Measurements from ENCODE around the gene RPRD1A. TPM values are rescaled to one million over a fixed set of nuclear protein-coding genes. Genes with fewer than 3 reads are reported as not detected.
A peak's percentile ranks its signal among the peaks of the same experiment; 100 is the strongest.
"Not testable (repeated sequence)": the region's sequence is repeated elsewhere in the genome, so short reads cannot be mapped to it uniquely, and the experiment has no call there.

The RPRD1A gene
- total RNA-seq, 1 donor from 2014 or later: 35.0 TPM

- no peak overlapping the region for H3K4me3 ChIP-seq (ENCODE audit: low read length in 3 of 3)
- peaks cover 22 to 34% (median 30%) of the 10 kb centered on the region in 3 donors for H3K36me3 ChIP-seq (ENCODE audit: control insufficient read depth in 3 of 3, insufficient read depth in 3 of 3, low read length in 3 of 3)
- H3K9me3 ChIP-seq (ENCODE audit: control insufficient read depth in 3 of 3, low read length in 3 of 3): no peaks in the 10 kb centered on the region
- no peaks in the 10 kb centered on the region for H3K4me1 ChIP-seq (ENCODE audit: control insufficient read depth in 3 of 3, insufficient read depth in 3 of 3, low read length in 3 of 3)
- H3K27me3 ChIP-seq (ENCODE audit: control insufficient read depth in 3 of 3, insufficient read depth in 3 of 3, low read length in 3 of 3): no peaks in the 10 kb centered on the region
- no peak overlapping the region for H3K9ac ChIP-seq (ENCODE audit: low read depth in 1 of 3, low read length in 3 of 3)
- no peak overlapping the region for H3K27ac ChIP-seq (ENCODE audit: low read depth, low read length)
These were observed 84.8 kb downstream of the RPRD1A start for GRCh38 chr18:35982409-35983114.

- Histone ChIP-seq H3K9ac (ENCODE audit: low read depth in 1 of 3, low read length in 3 of 3) (no peak overlapping the region), H3K27me3 (ENCODE audit: control insufficient read depth in 3 of 3, insufficient read depth in 3 of 3, low read length in 3 of 3) (no peaks in the 10 kb centered on the region), H3K4me1 (ENCODE audit: control insufficient read depth in 3 of 3, insufficient read depth in 3 of 3, low read length in 3 of 3) (peaks cover 0 to 4% (median 3%) of the 10 kb centered on the region in 3 donors), H3K9me3 (ENCODE audit: control insufficient read depth in 3 of 3, low read length in 3 of 3) (no peaks in the 10 kb centered on the region), H3K4me3 (ENCODE audit: low read length in 3 of 3) (no peak overlapping the region), H3K27ac (ENCODE audit: low read depth, low read length) (no peak overlapping the region), H3K36me3 (ENCODE audit: control insufficient read depth in 3 of 3, insufficient read depth in 3 of 3, low read length in 3 of 3) (peaks cover 36 to 49% (median 45%) of the 10 kb centered on the region in 3 donors)
These were observed 88.2 kb downstream of the RPRD1A start for GRCh38 chr18:35979112-35979511.

GRCh38 chr18:35974181-35974580 lies 93.2 kb downstream of the RPRD1A start:
- Histone ChIP-seq H3K9ac (ENCODE audit: low read depth in 1 of 3, low read length in 3 of 3) (no peak overlapping the region), H3K4me1 (ENCODE audit: control insufficient read depth in 3 of 3, insufficient read depth in 3 of 3, low read length in 3 of 3) (peaks cover 13 to 29% (median 18%) of the 10 kb centered on the region in 3 donors), H3K27ac (ENCODE audit: low read depth, low read length) (no peak overlapping the region), H3K36me3 (ENCODE audit: control insufficient read depth in 3 of 3, insufficient read depth in 3 of 3, low read length in 3 of 3) (peaks cover 26 to 31% (median 30%) of the 10 kb centered on the region in 3 donors), H3K4me3 (ENCODE audit: low read length in 3 of 3) (no peak overlapping the region), H3K27me3 (ENCODE audit: control insufficient read depth in 3 of 3, insufficient read depth in 3 of 3, low read length in 3 of 3) (no peaks in the 10 kb centered on the region), H3K9me3 (ENCODE audit: control insufficient read depth in 3 of 3, low read length in 3 of 3) (no peaks in the 10 kb centered on the region)

GRCh38 chr18:35973650-35974049 lies 93.7 kb downstream of the RPRD1A start:
- no peaks in the 10 kb centered on the region for H3K9me3 ChIP-seq (ENCODE audit: control insufficient read depth in 3 of 3, low read length in 3 of 3)
- H3K36me3 ChIP-seq (ENCODE audit: control insufficient read depth in 3 of 3, insufficient read depth in 3 of 3, low read length in 3 of 3): peaks cover 24 to 26% (median 26%) of the 10 kb centered on the region in 3 donors
- H3K27me3 ChIP-seq (ENCODE audit: control insufficient read depth in 3 of 3, insufficient read depth in 3 of 3, low read length in 3 of 3): no peaks in the 10 kb centered on the region
- no peak overlapping the region for H3K27ac ChIP-seq (ENCODE audit: low read depth, low read length)
- H3K4me1 ChIP-seq (ENCODE audit: control insufficient read depth in 3 of 3, insufficient read depth in 3 of 3, low read length in 3 of 3): peaks cover 13 to 29% (median 18%) of the 10 kb centered on the region in 3 donors
- H3K4me3 ChIP-seq (ENCODE audit: low read length in 3 of 3): peak overlapping the region in 2 of 3 donors; percentile 97 to 98
- H3K9ac ChIP-seq (ENCODE audit: low read depth in 1 of 3, low read length in 3 of 3): peak overlapping the region in 1 of 3 donors; percentile 93

- H3K9me3 ChIP-seq (ENCODE audit: control insufficient read depth in 3 of 3, low read length in 3 of 3): no peaks in the 10 kb centered on the region
- H3K9ac ChIP-seq (ENCODE audit: low read depth in 1 of 3, low read length in 3 of 3): peak within 1 kb of the TSS; percentile 93 to 96 (median 95)
- H3K4me3 ChIP-seq (ENCODE audit: low read length in 3 of 3): peak within 1 kb of the TSS; percentile 97 to 98 (median 98)
- no peaks in the 10 kb centered on the region for H3K27me3 ChIP-seq (ENCODE audit: control insufficient read depth in 3 of 3, insufficient read depth in 3 of 3, low read length in 3 of 3)
- peak within 1 kb of the TSS; percentile 75 for H3K27ac ChIP-seq (ENCODE audit: low read depth, low read length)
- H3K36me3 ChIP-seq (ENCODE audit: control insufficient read depth in 3 of 3, insufficient read depth in 3 of 3, low read length in 3 of 3): peaks cover 13 to 14% (median 14%) of the 10 kb centered on the region in 3 donors
- H3K4me1 ChIP-seq (ENCODE audit: control insufficient read depth in 3 of 3, insufficient read depth in 3 of 3, low read length in 3 of 3): peaks cover 13 to 29% (median 18%) of the 10 kb centered on the region in 3 donors
These were observed 95.0 kb downstream of the RPRD1A start, which contains the start of gene RMP24 for GRCh38 chr18:35972197-35973000. RMP24 (plus strand) TSS chr18:35972679.

GRCh38 chr18:35971661-35972196 lies 95.6 kb downstream of the RPRD1A start:
- peak overlapping the region; percentile 97 to 98 (median 98) for H3K4me3 ChIP-seq (ENCODE audit: low read length in 3 of 3)
- peaks cover 8 to 11% (median 9%) of the 10 kb centered on the region in 3 donors for H3K36me3 ChIP-seq (ENCODE audit: control insufficient read depth in 3 of 3, insufficient read depth in 3 of 3, low read length in 3 of 3)
- no peaks in the 10 kb centered on the region for H3K9me3 ChIP-seq (ENCODE audit: control insufficient read depth in 3 of 3, low read length in 3 of 3)
- peak overlapping the region; percentile 75 for H3K27ac ChIP-seq (ENCODE audit: low read depth, low read length)
- H3K4me1 ChIP-seq (ENCODE audit: control insufficient read depth in 3 of 3, insufficient read depth in 3 of 3, low read length in 3 of 3): peaks cover 13 to 29% (median 18%) of the 10 kb centered on the region in 3 donors
- peak overlapping the region; percentile 75 to 88 (median 83) for H3K9ac ChIP-seq (ENCODE audit: low read depth in 1 of 3, low read length in 3 of 3)
- H3K27me3 ChIP-seq (ENCODE audit: control insufficient read depth in 3 of 3, insufficient read depth in 3 of 3, low read length in 3 of 3): no peaks in the 10 kb centered on the region

GRCh38 chr18:35969676-35970075 lies 97.7 kb downstream of the RPRD1A start:
- Histone ChIP-seq H3K9me3 (ENCODE audit: control insufficient read depth in 3 of 3, low read length in 3 of 3) (no peaks in the 10 kb centered on the region), H3K36me3 (ENCODE audit: control insufficient read depth in 3 of 3, insufficient read depth in 3 of 3, low read length in 3 of 3) (no peaks in the 10 kb centered on the region), H3K4me3 (ENCODE audit: low read length in 3 of 3) (no peak overlapping the region), H3K4me1 (ENCODE audit: control insufficient read depth in 3 of 3, insufficient read depth in 3 of 3, low read length in 3 of 3) (peaks cover 13 to 29% (median 18%) of the 10 kb centered on the region in 3 donors), H3K27me3 (ENCODE audit: control insufficient read depth in 3 of 3, insufficient read depth in 3 of 3, low read length in 3 of 3) (no peaks in the 10 kb centered on the region), H3K9ac (ENCODE audit: low read depth in 1 of 3, low read length in 3 of 3) (no peak overlapping the region), H3K27ac (ENCODE audit: low read depth, low read length) (no peak overlapping the region)

GRCh38 chr18:35968278-35968880 lies 99.0 kb downstream of the RPRD1A start:
- no peak overlapping the region for H3K27ac ChIP-seq (ENCODE audit: low read depth, low read length)
- no peak overlapping the region for H3K4me3 ChIP-seq (ENCODE audit: low read length in 3 of 3)
- H3K4me1 ChIP-seq (ENCODE audit: control insufficient read depth in 3 of 3, insufficient read depth in 3 of 3, low read length in 3 of 3): peaks cover 8 to 18% (median 9%) of the 10 kb centered on the region in 3 donors
- no peaks in the 10 kb centered on the region for H3K36me3 ChIP-seq (ENCODE audit: control insufficient read depth in 3 of 3, insufficient read depth in 3 of 3, low read length in 3 of 3)
- H3K9ac ChIP-seq (ENCODE audit: low read depth in 1 of 3, low read length in 3 of 3): no peak overlapping the region
- H3K27me3 ChIP-seq (ENCODE audit: control insufficient read depth in 3 of 3, insufficient read depth in 3 of 3, low read length in 3 of 3): no peaks in the 10 kb centered on the region
- H3K9me3 ChIP-seq (ENCODE audit: control insufficient read depth in 3 of 3, low read length in 3 of 3): no peaks in the 10 kb centered on the region

- not testable (repeated sequence) for H3K9me3 ChIP-seq (ENCODE audit: control insufficient read depth in 3 of 3, low read length in 3 of 3); H3K4me3 ChIP-seq (ENCODE audit: low read length in 3 of 3); H3K9ac ChIP-seq (ENCODE audit: low read depth in 1 of 3, low read length in 3 of 3); H3K27me3 ChIP-seq (ENCODE audit: control insufficient read depth in 3 of 3, insufficient read depth in 3 of 3, low read length in 3 of 3); H3K36me3 ChIP-seq (ENCODE audit: control insufficient read depth in 3 of 3, insufficient read depth in 3 of 3, low read length in 3 of 3); H3K27ac ChIP-seq (ENCODE audit: low read depth, low read length)
- peaks cover 4 to 13% (median 5%) of the 10 kb centered on the region in 3 donors for H3K4me1 ChIP-seq (ENCODE audit: control insufficient read depth in 3 of 3, insufficient read depth in 3 of 3, low read length in 3 of 3)
These were observed 99.5 kb downstream of the RPRD1A start for GRCh38 chr18:35967866-35968265.

Data from skeletal muscle tissue (tissue), 4 donors.